ENCODE results near the gene ARHGAP42. TPM values are rescaled to one million over a fixed set of nuclear protein-coding genes. Genes with fewer than 3 reads are reported as not detected.

The ARHGAP42 gene
- polyA plus RNA-seq, 1 donor (not counting 4 experiments of a cell fraction or from before 2014, with no cell fraction given), result 5.5 TPM

DNA sequence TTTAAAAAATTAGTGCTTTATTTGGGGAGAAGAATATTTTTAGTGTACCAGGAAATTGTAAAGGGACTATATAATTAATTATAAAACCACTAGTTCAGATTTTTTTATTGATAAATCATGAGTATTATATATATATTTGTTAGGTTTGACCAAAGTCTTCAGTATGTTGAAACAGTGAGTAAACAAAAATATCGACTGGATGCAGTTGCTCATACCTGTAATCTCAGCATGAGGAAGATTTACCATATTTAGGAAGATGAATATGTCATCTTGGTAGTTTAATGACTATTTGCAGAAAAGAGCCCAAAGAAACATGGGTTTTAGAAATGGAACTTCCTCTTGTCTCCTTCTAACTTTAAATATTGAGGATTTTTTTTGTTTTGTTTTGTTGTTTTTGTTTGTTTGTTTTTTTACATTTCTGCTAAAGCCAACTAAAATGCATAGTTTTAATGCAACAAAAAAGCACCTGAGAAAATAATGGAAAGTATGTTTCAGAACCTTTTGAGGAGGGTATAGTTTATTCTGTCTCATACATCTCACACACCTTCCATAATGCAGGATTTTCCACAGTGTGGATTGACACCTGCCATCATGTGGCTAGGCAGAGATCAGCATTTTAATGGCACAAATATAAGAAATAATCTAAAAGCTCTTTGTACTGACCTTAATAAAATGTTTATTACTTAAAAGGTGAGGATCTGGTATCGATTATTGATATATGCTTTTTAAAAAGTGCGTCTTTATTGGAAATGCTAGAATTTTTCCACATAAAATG, 114.3 kb downstream of the ARHGAP42 start:
- Histone ChIP-seq H3K4me3 (ENCODE audit: control insufficient read depth in 2 of 3, extremely low read depth in 1 of 3, insufficient read depth in 2 of 3, low read depth in 1 of 3, low read length in 3 of 3) (no peak overlapping the region), H3K27ac (ENCODE audit: control insufficient read depth, insufficient read depth, low read length) (no peak overlapping the region), H3K36me3 (ENCODE audit: control insufficient read depth in 2 of 2, extremely low read depth in 1 of 2, insufficient read depth in 2 of 2, low read length in 2 of 2) (no peaks in the 10 kb centered on the region), H3K79me2 (ENCODE audit: control insufficient read depth, insufficient read depth, low read length) (no peaks in the 10 kb centered on the region), H3K27me3 (ENCODE audit: control insufficient read depth, extremely low read depth, insufficient read depth, low read length) (no peaks in the 10 kb centered on the region), H3K4me2 (ENCODE audit: control insufficient read depth, extremely low read depth, insufficient read depth, low read depth, low read length) (no peak overlapping the region), H3K9me1 (ENCODE audit: control insufficient read depth, extremely low read depth, insufficient read depth, low read length) (no peaks in the 10 kb centered on the region), H2AFZ (ENCODE audit: control insufficient read depth, low read length) (no peak overlapping the region), H3K9ac (ENCODE audit: control insufficient read depth, extremely low read depth, insufficient read depth, low read length) (no peak overlapping the region), H3K4me1 (ENCODE audit: control insufficient read depth, extremely low read depth, insufficient read depth, low read length) (no peaks in the 10 kb centered on the region), H3K9me3 (ENCODE audit: control insufficient read depth, low read depth, low read length) (no peaks in the 10 kb centered on the region), H4K20me1 (ENCODE audit: control insufficient read depth, extremely low read depth, insufficient read depth, low read length) (no peaks in the 10 kb centered on the region)
- no peak for DNase-seq (ENCODE audit: low read depth, low spot score)
- FAIRE-seq, result no peak
- TF ChIP-seq, protein P1, sequence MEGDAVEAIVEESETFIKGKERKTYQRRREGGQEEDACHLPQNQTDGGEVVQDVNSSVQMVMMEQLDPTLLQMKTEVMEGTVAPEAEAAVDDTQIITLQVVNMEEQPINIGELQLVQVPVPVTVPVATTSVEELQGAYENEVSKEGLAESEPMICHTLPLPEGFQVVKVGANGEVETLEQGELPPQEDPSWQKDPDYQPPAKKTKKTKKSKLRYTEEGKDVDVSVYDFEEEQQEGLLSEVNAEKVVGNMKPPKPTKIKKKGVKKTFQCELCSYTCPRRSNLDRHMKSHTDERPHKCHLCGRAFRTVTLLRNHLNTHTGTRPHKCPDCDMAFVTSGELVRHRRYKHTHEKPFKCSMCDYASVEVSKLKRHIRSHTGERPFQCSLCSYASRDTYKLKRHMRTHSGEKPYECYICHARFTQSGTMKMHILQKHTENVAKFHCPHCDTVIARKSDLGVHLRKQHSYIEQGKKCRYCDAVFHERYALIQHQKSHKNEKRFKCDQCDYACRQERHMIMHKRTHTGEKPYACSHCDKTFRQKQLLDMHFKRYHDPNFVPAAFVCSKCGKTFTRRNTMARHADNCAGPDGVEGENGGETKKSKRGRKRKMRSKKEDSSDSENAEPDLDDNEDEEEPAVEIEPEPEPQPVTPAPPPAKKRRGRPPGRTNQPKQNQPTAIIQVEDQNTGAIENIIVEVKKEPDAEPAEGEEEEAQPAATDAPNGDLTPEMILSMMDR (optimal IDR thresholded peaks at IDR 0.05 in 1 of 3, IDR thresholded peaks at IDR 0.05 in 1 of 3, conservative IDR thresholded peaks at IDR 0.05 in 1 of 3; ENCODE audit: extremely low read depth in 1 of 3, insufficient read depth in 2 of 3, low read length in 3 of 3), result no peak
- no peak for TF ChIP-seq EZH2 (IDR thresholded peaks at IDR 0.05; ENCODE audit: low read length)
- dilution Hi-C loops (cut with MboI; ENCODE audit: extremely low pct_ligation_motif_present, low sequenced_read_pairs), result no loop called here

DNA sequence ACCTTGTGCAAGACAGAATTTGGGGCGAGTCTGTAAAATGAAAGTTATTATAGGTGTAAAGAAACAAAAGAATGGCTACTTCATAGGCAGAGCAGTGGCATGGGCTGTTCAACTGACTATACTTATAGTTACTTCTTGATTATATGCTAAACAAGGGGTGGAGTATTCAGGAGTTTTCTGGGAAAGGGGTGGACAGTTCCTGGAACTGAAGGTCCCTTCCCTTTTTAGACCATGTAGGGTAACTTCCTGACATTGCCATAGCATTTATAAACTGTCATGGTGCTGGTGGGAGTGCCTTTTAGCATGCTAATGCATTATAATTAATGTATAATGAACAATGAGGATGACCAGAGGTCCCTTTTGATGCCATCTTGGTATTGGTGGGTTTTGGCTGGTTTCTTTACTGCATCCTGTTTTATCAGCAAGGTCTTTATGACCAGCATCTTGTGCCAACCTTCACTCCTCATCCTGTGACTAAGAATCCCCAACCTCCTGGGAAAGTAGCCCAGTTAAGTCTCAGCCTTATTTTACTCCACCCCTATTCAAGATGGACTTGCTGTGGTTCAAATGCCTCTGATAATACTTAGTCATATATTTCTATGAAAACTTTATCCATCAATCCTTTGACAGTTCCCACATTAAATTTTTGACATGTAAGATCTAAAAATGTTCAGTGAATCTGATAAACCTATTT, 118.6 kb downstream of the ARHGAP42 start:
- Histone ChIP-seq H4K20me1 (ENCODE audit: control insufficient read depth, extremely low read depth, insufficient read depth, low read length) (no peaks in the 10 kb centered on the region), H3K79me2 (ENCODE audit: control insufficient read depth, insufficient read depth, low read length) (no peaks in the 10 kb centered on the region), H3K4me2 (ENCODE audit: control insufficient read depth, extremely low read depth, insufficient read depth, low read depth, low read length) (no peak overlapping the region), H3K9me3 (ENCODE audit: control insufficient read depth, low read depth, low read length) (no peaks in the 10 kb centered on the region), H3K4me3 (ENCODE audit: control insufficient read depth in 2 of 3, extremely low read depth in 1 of 3, insufficient read depth in 2 of 3, low read depth in 1 of 3, low read length in 3 of 3) (no peak overlapping the region), H3K9me1 (ENCODE audit: control insufficient read depth, extremely low read depth, insufficient read depth, low read length) (no peaks in the 10 kb centered on the region), H3K27me3 (ENCODE audit: control insufficient read depth, extremely low read depth, insufficient read depth, low read length) (no peaks in the 10 kb centered on the region), H3K36me3 (ENCODE audit: control insufficient read depth in 2 of 2, extremely low read depth in 1 of 2, insufficient read depth in 2 of 2, low read length in 2 of 2) (no peaks in the 10 kb centered on the region), H3K27ac (ENCODE audit: control insufficient read depth, insufficient read depth, low read length) (no peak overlapping the region), H3K9ac (ENCODE audit: control insufficient read depth, extremely low read depth, insufficient read depth, low read length) (no peak overlapping the region), H3K4me1 (ENCODE audit: control insufficient read depth, extremely low read depth, insufficient read depth, low read length) (peaks cover 21% of the 10 kb centered on the region), H2AFZ (ENCODE audit: control insufficient read depth, low read length) (no peak overlapping the region)
- peak; percentile 43 for FAIRE-seq
- dilution Hi-C loops (cut with MboI; ENCODE audit: extremely low pct_ligation_motif_present, low sequenced_read_pairs), result no loop called here
- TF ChIP-seq, protein P1 (optimal IDR thresholded peaks at IDR 0.05 in 1 of 3, IDR thresholded peaks at IDR 0.05 in 1 of 3, conservative IDR thresholded peaks at IDR 0.05 in 1 of 3; ENCODE audit: extremely low read depth in 1 of 3, insufficient read depth in 2 of 3, low read length in 3 of 3), result no peak
- no peak for DNase-seq (ENCODE audit: low read depth, low spot score)
